T1000 (cell line): Measurements from ENCODE around the gene MEG3.
"Not testable (repeated sequence)": the region's sequence is repeated elsewhere in the genome, so short reads cannot be mapped to it uniquely, and the experiment has no call there.

ENCODE experiments used
- DNase-seq: peaks from one replicate; lab custom pipeline; 2025; ENCODE audit warnings: mixed read lengths; lab: John Stamatoyannopoulos, UW

The MEG3 gene

DNA sequence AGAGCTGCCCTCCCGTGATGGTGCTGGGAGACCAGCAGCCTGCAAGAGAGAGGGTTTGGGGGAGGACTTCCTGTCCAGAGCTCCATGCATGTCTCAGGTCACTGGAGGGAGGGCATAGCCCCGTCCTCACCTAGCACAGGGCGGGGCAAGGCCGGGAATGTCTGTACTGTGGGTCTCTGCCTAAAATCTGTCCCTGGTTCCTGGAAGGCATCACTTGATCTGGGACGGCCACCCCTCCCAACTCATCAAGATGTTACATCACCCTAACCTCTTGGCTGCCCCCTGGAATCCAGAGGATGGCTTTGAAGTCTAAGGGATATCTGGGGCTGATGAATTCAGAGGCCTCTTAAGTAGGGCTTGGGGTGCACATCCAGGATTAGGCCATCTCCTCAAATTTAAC, 37.0 kb upstream of the MEG3 start:
- DNase-seq = no peak

GRCh38 chr14:100789460-100790417, 36.2 kb upstream of the MEG3 start:
- no peak for DNase-seq

- DNase-seq = no peak
These were observed 35.2 kb upstream of the MEG3 start for GRCh38 chr14:100790502-100791347.

DNA sequence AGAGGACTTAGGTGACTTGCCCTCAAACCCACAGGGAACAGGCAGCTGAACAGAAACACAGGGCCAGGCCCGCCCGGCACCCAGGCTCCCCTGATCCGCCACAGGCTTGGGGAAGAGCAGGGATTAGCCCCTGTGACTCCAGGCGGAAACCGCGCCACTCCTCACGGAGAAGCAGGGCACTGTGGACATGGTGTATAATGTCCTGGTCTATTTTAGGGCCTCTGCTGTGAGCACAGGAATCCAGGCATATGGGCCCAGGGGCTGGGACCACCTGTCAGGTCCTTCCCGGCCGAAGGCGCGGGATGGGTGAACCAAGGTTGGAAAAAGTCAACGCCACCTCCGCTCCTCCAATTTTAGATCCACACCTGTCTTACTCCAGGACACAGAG, 34.6 kb upstream of the MEG3 start:
- DNase-seq = no peak

GRCh38 chr14:100791995-100792394, 33.9 kb upstream of the MEG3 start:
- DNase-seq = no peak

DNA sequence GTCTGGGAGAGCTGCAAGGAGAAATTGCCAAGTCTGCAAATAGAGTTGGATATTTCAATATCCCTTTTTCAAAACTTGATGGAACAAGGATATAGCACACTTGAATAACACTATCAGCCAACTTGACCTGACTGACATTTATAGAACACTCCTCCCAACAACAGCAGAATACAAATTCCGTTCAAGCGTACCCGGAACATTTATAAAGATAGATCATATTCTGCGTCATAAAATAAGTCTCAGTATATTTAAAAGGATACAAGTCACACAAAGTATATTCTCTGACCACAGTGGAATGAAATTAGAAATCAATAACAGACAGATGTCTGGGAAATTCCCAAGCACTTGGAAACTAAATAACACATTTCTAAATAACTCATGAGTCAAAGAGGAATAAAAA, 29.0 kb upstream of the MEG3 start:
- DNase-seq = no peak

- DNase-seq = no peak
These were observed 25.9 kb upstream of the MEG3 start for GRCh38 chr14:100800041-100800440.

DNA sequence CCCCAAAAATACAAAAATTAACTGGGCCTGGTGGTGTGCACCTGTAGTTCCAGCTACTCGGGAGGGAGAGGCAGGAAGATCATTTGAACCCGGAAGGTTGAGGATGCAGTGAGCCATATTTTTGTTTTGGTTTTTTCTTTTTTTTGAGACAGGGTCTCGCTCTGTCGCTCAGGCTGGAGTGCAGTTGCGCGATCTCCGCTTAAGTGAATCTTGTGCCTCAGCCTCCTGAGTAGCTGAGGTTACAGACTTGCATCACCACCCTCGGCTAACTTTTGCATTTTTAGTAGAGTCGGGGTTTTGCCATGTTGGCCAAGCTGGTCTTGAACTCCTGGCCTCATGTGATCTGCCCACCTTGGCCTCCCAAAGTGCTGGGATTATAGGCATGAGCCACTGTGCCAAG, 24.5 kb upstream of the MEG3 start:
- DNase-seq = not testable (repeated sequence)

DNA sequence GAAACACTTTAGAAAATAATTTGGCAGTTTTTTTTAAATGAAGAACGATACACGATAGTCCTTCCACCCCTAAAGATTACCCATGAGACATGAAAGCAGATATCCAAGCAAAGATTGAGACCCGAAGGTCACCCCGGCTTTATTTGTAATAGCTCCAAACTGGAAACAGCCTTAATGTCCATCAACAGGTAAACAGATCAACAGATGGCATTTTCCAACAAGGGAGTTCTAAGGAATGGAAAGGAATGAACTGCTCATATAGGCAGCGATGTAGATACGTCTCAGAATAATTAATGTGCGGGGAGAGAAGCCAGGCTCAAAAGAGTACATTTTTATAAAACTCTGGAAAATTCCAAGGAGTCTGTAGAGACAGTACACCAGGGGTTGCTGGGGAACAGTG, 23.7 kb upstream of the MEG3 start:
- no peak for DNase-seq

- DNase-seq = no peak
These were observed 23.2 kb upstream of the MEG3 start for GRCh38 chr14:100802766-100803165.

DNA sequence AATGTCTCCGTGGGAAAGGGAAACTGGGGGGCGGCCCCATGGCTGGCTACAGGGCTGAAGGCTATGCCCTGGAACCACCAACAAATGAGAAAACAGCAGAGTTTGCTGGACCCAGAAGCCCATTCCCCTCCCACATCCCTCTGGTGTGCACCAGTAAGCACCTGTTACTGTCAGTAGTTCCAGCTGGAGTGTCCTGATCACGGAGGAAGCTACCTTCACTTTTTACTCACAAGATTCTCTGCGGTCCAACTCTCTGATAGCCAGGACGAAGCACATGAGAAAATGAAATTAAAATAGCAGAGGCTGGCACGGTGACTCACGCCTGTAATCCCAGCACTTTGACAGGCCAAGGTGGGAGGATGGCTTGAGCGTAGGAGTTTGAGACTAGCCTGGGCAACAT, 22.7 kb upstream of the MEG3 start:
- DNase-seq = no peak

DNA sequence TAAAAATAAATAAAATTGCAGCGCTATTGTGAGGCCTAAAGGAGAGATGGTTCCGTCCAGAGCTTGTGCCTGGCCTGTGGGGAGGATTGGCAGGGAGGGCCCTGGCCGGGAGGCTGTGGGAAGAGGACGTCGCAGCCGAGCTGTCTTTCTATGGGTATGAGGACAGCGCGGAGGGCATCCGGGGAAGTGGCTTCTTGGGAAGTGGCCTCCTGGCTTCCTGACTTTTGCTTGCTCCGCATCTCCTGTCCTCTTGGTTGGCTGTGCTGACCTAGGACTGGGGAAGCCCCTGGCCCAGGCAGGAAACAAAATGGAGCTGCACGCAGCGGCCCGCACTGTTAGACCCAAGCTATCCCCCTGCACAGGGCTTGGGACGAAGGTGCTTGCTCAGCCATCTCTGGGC, 22.2 kb upstream of the MEG3 start:
- DNase-seq = no peak

DNA sequence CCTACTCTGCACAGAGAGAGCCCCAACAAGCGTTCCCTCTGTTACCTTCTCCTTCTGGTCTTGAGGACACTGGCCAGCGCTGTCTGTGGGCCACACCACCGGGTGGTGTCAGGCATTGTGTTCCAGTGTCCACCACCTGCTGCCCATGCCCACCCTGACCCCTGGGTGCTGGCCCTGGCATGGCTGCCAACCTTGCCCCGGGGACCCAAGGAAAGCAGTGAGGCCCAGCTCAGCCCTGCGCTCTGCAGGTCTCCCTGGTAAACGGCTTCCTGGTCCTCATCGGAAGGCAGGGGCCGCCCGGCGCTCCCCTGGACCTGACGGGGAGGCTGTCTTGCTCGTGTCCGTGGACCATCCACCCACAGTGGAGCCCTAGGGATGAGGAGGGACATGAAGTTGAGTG, 21.8 kb upstream of the MEG3 start:
- no peak for DNase-seq

GRCh38 chr14:100804558-100805309, 21.2 kb upstream of the MEG3 start:
- no peak for DNase-seq

DNA sequence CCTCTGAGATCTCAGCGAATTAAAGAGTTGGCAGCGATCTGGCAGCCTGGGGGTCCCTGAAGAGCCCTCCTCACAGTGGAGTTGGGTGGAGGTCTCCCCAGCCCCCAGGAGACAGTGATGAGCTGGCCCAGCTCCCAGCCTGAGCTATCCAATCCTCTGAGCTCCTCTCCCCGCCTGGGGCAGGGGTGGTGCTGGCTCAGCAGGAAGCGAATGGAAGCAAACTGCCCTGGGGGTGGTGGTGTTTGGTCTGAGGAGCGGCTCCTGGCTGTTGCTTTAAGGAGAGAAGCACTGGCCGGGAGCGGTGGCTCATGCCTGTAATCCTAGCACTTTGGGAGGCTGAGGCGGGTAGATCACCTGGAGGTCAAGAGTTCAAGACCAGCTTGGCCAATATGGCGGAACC, 19.5 kb upstream of the MEG3 start:
- DNase-seq = no peak

DNA sequence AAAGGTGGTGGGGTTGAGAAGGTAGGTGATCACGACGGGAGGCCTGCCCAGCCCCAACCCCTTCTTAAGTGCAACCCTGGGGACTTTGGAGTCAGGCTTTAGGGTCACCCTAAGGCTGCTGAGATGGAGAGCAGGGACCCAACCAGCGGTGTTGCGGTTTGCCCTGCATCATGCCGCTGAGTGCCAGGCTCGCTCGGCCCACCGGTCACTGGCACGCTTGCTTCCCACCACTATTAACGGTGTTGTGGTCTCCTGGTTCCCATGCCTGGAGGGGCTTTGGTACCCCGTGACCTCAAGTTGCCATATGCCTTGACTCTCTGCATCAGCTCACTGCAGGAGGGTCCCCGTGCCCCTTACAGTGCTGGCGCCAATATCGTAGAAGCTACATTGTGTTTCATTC, 18.4 kb upstream of the MEG3 start:
- DNase-seq = no peak

DNA sequence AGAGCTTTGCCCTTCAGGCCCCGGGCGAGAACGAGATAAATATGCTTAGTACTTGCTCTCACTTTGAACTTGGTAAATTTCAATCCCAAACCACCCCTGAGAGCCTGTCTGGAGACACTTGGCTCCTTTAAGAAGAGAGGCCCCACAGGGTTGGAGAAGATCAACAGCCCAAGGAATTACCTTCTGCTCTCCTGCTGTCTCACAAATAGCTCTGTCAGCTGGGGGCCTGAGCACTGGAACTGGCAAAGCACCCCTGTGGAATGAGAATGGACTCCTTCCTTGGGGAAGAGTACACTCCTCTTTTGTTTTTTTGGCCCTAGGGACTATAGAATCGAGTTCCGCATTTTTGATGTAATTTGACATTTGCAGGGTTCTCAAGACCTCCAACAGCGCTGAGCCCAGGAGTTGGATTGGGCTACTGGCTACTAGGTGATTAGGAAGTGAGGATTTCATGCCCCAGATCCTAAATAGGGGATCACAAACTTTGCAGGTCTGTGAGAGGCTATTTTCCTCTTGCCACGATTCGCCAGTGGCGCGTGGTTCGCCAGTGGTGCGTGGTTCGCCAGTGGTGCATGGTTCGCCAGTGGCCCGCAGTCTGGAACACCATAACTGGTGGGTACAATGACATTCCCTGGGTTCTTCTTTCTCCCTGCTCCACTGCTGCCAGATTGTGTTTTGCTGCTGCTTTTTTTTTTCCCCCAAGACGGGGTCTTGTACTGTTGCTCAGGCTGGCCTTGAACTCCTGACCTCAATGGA, 17.8 kb upstream of the MEG3 start:
- DNase-seq = no peak

GRCh38 chr14:100810435-100810834, 15.5 kb upstream of the MEG3 start:
- no peak for DNase-seq

DNA sequence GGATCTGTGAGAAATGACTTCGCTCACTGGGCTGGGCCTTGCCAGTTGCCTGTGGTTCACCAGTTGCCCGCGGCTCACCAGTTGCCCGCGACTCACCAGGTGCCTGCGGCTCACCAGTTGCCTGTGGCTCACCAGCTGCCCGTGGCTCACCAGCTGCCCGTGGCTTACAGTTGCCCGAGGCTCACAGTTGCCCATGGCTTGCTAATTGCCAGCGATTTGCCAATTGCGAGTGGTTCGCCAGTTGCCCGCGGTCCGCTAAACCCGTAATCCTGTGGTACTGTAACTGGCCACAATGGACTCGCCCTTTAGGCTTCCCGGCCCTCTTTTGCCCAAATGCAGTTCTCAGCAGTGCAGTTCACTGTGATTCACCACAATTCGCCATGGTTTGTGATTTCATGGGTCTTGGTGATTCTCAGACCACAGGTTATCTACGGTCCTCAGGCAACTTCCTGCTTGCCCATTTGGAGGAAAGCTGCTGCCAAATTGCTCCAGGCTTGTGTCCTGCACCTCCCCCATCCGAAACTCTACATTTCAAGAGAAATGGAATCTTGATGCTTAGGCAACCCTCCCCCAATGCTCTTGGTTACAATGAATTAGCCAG, 15.0 kb upstream of the MEG3 start:
- no peak for DNase-seq

DNA sequence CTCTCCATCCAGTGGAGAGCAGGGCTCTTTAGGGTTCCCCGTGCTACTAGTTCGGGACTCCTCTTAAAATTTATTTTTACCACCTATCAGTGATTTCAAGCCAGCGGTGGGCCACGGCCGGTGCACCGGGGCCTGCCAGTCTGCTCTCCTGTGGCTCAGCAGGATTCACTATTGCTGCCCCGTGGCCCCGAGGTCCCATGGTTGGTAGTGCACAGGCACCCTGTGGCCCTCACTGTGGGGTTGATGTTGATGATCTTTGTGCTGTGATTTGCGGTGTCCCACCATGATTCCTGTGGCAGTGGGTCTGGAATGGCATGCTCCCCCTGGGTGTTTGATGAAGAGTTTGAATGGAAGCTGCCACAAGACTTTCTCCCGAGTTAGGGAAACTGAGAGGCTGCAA, 12.6 kb upstream of the MEG3 start:
- no peak for DNase-seq
